ENCODE data around the gene MYO1G.

- TF ChIP-seq MAX (IDR thresholded peaks at IDR 0.05) (no peak), CHD4 (IDR thresholded peaks at IDR 0.05; ENCODE audit: borderline replicate concordance) (no peak)
Measured at GRCh38 chr7:44912775-44913347, 66.0 kb downstream of the MYO1G start.

Data from A549 (cell line).